CD8-positive, alpha-beta memory T cell (primary cell): ENCODE data around the gene CYP3A5. TPM values are rescaled to one million over a fixed set of nuclear protein-coding genes. Genes with fewer than 3 reads are reported as not detected.

ENCODE experiments used
- CTCF ChIA-PET: fragments of 350-600 bp; sonication (Branson Sonifier 250); formaldehyde crosslinking; loops from one replicate; lab custom pipeline; 2021; ENCODE audit warnings: antibody characterized with exemption; lab: Charles Lee
- POLR2A ChIA-PET: fragments of 350-600 bp; sonication (Branson Sonifier 250); formaldehyde crosslinking; loops from one replicate; lab custom pipeline; 2021; ENCODE audit warnings: antibody characterized with exemption; lab: Charles Lee
- DNase-seq, 5 donors: peaks; one replicate each; pipeline versions ENCODE4 v3.0.0 to v3.0.0-alpha.2; 2020 to 2022; ENCODE audit warnings: mixed read lengths in 1 of 5
- H3K27ac ChIP-seq: one replicate; pipeline ENCODE4 v1.7.0; 2013; ENCODE audit warnings: low read depth, mild to moderate bottlenecking, low read length, moderate library complexity
- H3K27me3 ChIP-seq: 2 replicates; pipeline ENCODE4 v1.7.0; 2013; ENCODE audit warnings: low read length, mild to moderate bottlenecking; ENCODE audit not compliant: insufficient read depth, poor library complexity, severe bottlenecking
- H3K36me3 ChIP-seq: 2 replicates; pipeline ENCODE4 v1.7.0; 2013; ENCODE audit warnings: mild to moderate bottlenecking, low read length, moderate library complexity; ENCODE audit not compliant: insufficient read depth
- H3K4me1 ChIP-seq: 2 replicates; pipeline ENCODE4 v1.7.0; 2013; ENCODE audit warnings: mild to moderate bottlenecking, low read length, moderate library complexity; ENCODE audit not compliant: insufficient read depth
- H3K4me3 ChIP-seq: 2 replicates; pipeline ENCODE4 v1.7.0; 2013; ENCODE audit warnings: mild to moderate bottlenecking, low read length
- H3K9me3 ChIP-seq: 2 replicates; pipeline ENCODE4 v1.7.0; 2013; ENCODE audit warnings: mild to moderate bottlenecking, low read length
- H3K27ac Mint-ChIP-seq, 8 donors: one replicate each; pipeline ENCODE4 v1.8.0; 2020 to 2021; ENCODE audit warnings: mixed read lengths in 8 of 8, mild to moderate bottlenecking in 6 of 8, inconsistent platforms in 3 of 8, moderate library complexity in 3 of 8
- H3K27me3 Mint-ChIP-seq, 2 donors: one replicate each; pipeline ENCODE4 v1.8.0; 2020 to 2021; ENCODE audit warnings: mixed read lengths in 2 of 2, mild to moderate bottlenecking in 1 of 2, moderate library complexity in 1 of 2
- H3K36me3 Mint-ChIP-seq, 3 donors: one replicate each; pipeline ENCODE4 v1.8.0; 2020 to 2021; ENCODE audit warnings: mixed read lengths in 3 of 3, inconsistent platforms in 1 of 3, mild to moderate bottlenecking in 1 of 3
- H3K4me1 Mint-ChIP-seq, 3 donors: one replicate each; pipeline ENCODE4 v1.8.0; 2020 to 2021; ENCODE audit warnings: mixed read lengths in 3 of 3, inconsistent platforms in 1 of 3, mild to moderate bottlenecking in 1 of 3
- H3K4me3 Mint-ChIP-seq, 7 donors: one replicate each; pipeline ENCODE4 v1.8.0; 2020 to 2021; ENCODE audit warnings: mixed read lengths in 7 of 7, mild to moderate bottlenecking in 6 of 7, moderate library complexity in 4 of 7, inconsistent platforms in 2 of 7
- H3K9me3 Mint-ChIP-seq, 5 donors: one replicate each; pipeline ENCODE4 v1.8.0; 2020 to 2022; ENCODE audit warnings: mixed read lengths in 5 of 5, mild to moderate bottlenecking in 3 of 5, moderate library complexity in 2 of 5, inconsistent platforms in 1 of 5
- polyA plus RNA-seq: library from polyadenylated mRNA; unstranded; fragments of 300-500 nt; fragmentation: Illumina TruSeq; gene quantifications from one replicate; pipeline ENCODE4 v1.2.3, GENCODE V29; 2021
- total RNA-seq, 2 experiments: library from RNA; stranded (reverse); gene quantifications; one replicate each; pipeline ENCODE4 v1.2.3, GENCODE V29; 2021

Gene CYP3A5
- total and polyA plus RNA-seq, 3 experiments from 2014 or later, result 0.16 TPM; not detected in 2

GRCh38 chr7:99628471-99629465, 51.0 kb downstream of the CYP3A5 start:
- H3K4me3 ChIP-seq, result no peak overlapping the region
- CTCF ChIA-PET, result no interaction called here
- H3K27ac Mint-ChIP-seq, result peak overlapping the region in 6 of 8 donors; percentile 4 to 74 (median 40)
- no peak overlapping the region for H3K4me3 Mint-ChIP-seq
- no peaks in the 10 kb centered on the region for H3K27me3 ChIP-seq
- POLR2A ChIA-PET, result no interaction called here
- DNase-seq, result no peak
- no peaks in the 10 kb centered on the region for H3K9me3 ChIP-seq
- H3K36me3 ChIP-seq, result peaks cover 34% of the 10 kb centered on the region
- H3K4me1 Mint-ChIP-seq, result peaks cover 36 to 53% (median 44%) of the 10 kb centered on the region in 3 donors
- H3K36me3 Mint-ChIP-seq, result peaks cover 0 to 90% (median 26%) of the 10 kb centered on the region in 3 donors
- H3K27me3 Mint-ChIP-seq, result peaks cover 0 to 4% of the 10 kb centered on the region in 2 donors
- no peaks in the 10 kb centered on the region for H3K9me3 Mint-ChIP-seq
- H3K4me1 ChIP-seq, result peaks cover 23% of the 10 kb centered on the region
- H3K27ac ChIP-seq, result no peak overlapping the region

GRCh38 chr7:99627513-99627912, 52.3 kb downstream of the CYP3A5 start:
- no peaks in the 10 kb centered on the region for H3K9me3 ChIP-seq
- H3K27ac ChIP-seq, result no peak overlapping the region
- Mint-ChIP-seq H3K27ac (peak overlapping the region in 5 of 8 donors; percentile 85 to 97 (median 91)), H3K27me3 (peaks cover 0 to 4% of the 10 kb centered on the region in 2 donors), H3K9me3 (no peaks in the 10 kb centered on the region), H3K36me3 (peaks cover 0 to 91% (median 26%) of the 10 kb centered on the region in 3 donors), H3K4me3 (no peak overlapping the region), H3K4me1 (peaks cover 42 to 61% (median 54%) of the 10 kb centered on the region in 3 donors)
- peaks cover 42% of the 10 kb centered on the region for H3K36me3 ChIP-seq
- H3K4me3 ChIP-seq, result no peak overlapping the region
- CTCF ChIA-PET, result no interaction called here
- H3K4me1 ChIP-seq, result peaks cover 33% of the 10 kb centered on the region
- H3K27me3 ChIP-seq, result no peaks in the 10 kb centered on the region
- POLR2A ChIA-PET, result no interaction called here
- no peak for DNase-seq

- H3K36me3 ChIP-seq, result peaks cover 47% of the 10 kb centered on the region
- H3K4me3 ChIP-seq, result no peak overlapping the region
- peaks cover 37% of the 10 kb centered on the region for H3K4me1 ChIP-seq
- Mint-ChIP-seq H3K4me1 (peaks cover 43 to 62% (median 55%) of the 10 kb centered on the region in 3 donors), H3K9me3 (no peaks in the 10 kb centered on the region), H3K27me3 (peaks cover 0 to 4% of the 10 kb centered on the region in 2 donors), H3K27ac (peak overlapping the region; percentile 6 to 99 (median 90)), H3K36me3 (peaks cover 0 to 91% (median 28%) of the 10 kb centered on the region in 3 donors), H3K4me3 (no peak overlapping the region)
- DNase-seq, result no peak
- no peaks in the 10 kb centered on the region for H3K9me3 ChIP-seq
- H3K27me3 ChIP-seq, result no peaks in the 10 kb centered on the region
- H3K27ac ChIP-seq, result no peak overlapping the region
- ChIA-PET POLR2A (no interaction called here), CTCF (no interaction called here)
Observed at GRCh38 chr7:99626661-99627060, 53.1 kb downstream of the CYP3A5 start.

GRCh38 chr7:99625961-99626360, 53.8 kb downstream of the CYP3A5 start:
- Mint-ChIP-seq H3K9me3 (no peaks in the 10 kb centered on the region), H3K27ac (peak overlapping the region; percentile 6 to 99 (median 90)), H3K36me3 (peaks cover 0 to 91% (median 26%) of the 10 kb centered on the region in 3 donors), H3K4me3 (peak overlapping the region in 1 of 7 donors; percentile 76), H3K4me1 (peaks cover 41 to 55% (median 48%) of the 10 kb centered on the region in 3 donors), H3K27me3 (peaks cover 0 to 4% of the 10 kb centered on the region in 2 donors)
- H3K9me3 ChIP-seq, result no peaks in the 10 kb centered on the region
- POLR2A ChIA-PET, result no interaction called here
- CTCF ChIA-PET, result no interaction called here
- H3K27ac ChIP-seq, result no peak overlapping the region
- DNase-seq, result no peak
- H3K4me1 ChIP-seq, result peaks cover 37% of the 10 kb centered on the region
- peaks cover 52% of the 10 kb centered on the region for H3K36me3 ChIP-seq
- no peak overlapping the region for H3K4me3 ChIP-seq
- no peaks in the 10 kb centered on the region for H3K27me3 ChIP-seq

GRCh38 chr7:99625321-99625720, 54.5 kb downstream of the CYP3A5 start:
- Histone ChIP-seq H3K4me1 (peaks cover 37% of the 10 kb centered on the region), H3K9me3 (no peaks in the 10 kb centered on the region), H3K4me3 (no peak overlapping the region), H3K36me3 (peaks cover 48% of the 10 kb centered on the region), H3K27ac (no peak overlapping the region), H3K27me3 (no peaks in the 10 kb centered on the region)
- peaks cover 0 to 91% (median 22%) of the 10 kb centered on the region in 3 donors for H3K36me3 Mint-ChIP-seq
- no peak for DNase-seq
- ChIA-PET POLR2A (no interaction called here), CTCF (no interaction called here)
- no peaks in the 10 kb centered on the region for H3K9me3 Mint-ChIP-seq
- peaks cover 39 to 52% (median 42%) of the 10 kb centered on the region in 3 donors for H3K4me1 Mint-ChIP-seq
- peak overlapping the region in 6 of 7 donors; percentile 76 to 92 (median 90) for H3K4me3 Mint-ChIP-seq
- H3K27me3 Mint-ChIP-seq, result peaks cover 0 to 4% of the 10 kb centered on the region in 2 donors
- H3K27ac Mint-ChIP-seq, result peak overlapping the region; percentile 80 to 99 (median 98)

GRCh38 chr7:99624484-99624883, 55.3 kb downstream of the CYP3A5 start:
- Mint-ChIP-seq H3K9me3 (no peaks in the 10 kb centered on the region), H3K27ac (peak overlapping the region; percentile 91 to 99 (median 98)), H3K36me3 (peaks cover 0 to 91% (median 22%) of the 10 kb centered on the region in 3 donors), H3K4me1 (peaks cover 39 to 55% (median 43%) of the 10 kb centered on the region in 3 donors), H3K4me3 (peak overlapping the region; percentile 84 to 92 (median 90)), H3K27me3 (peaks cover 0 to 4% of the 10 kb centered on the region in 2 donors)
- H3K4me3 ChIP-seq, result peak overlapping the region; percentile 46
- H3K27me3 ChIP-seq, result no peaks in the 10 kb centered on the region
- ChIA-PET CTCF (interaction anchor here (0.8 to 1.4 kb wide), 5 partner anchors 9 to 66 kb away, joined by 3 to 4 read pairs (median 3); partner anchors contain the start of gene ZNF655), POLR2A (interaction anchor here (0.9 to 1.4 kb wide), 7 partner anchors 44 to 299 kb away, joined by 3 to 13 read pairs (median 4); partner anchors contain the start of genes ARPC1A, BUD31, PDAP1 and ZKSCAN5)
- H3K4me1 ChIP-seq, result peaks cover 37% of the 10 kb centered on the region
- H3K27ac ChIP-seq, result peak overlapping the region; percentile 32
- H3K9me3 ChIP-seq, result no peaks in the 10 kb centered on the region
- peaks cover 53% of the 10 kb centered on the region for H3K36me3 ChIP-seq
- DNase-seq, result peak; percentile 67 to 92 (median 87)

- H3K36me3 ChIP-seq, result peaks cover 59% of the 10 kb centered on the region
- Mint-ChIP-seq H3K9me3 (no peaks in the 10 kb centered on the region), H3K4me1 (peaks cover 44 to 61% (median 50%) of the 10 kb centered on the region in 3 donors), H3K27ac (peak overlapping the region; percentile 91 to 99 (median 98)), H3K4me3 (peak overlapping the region; percentile 84 to 92 (median 90)), H3K27me3 (peaks cover 0 to 4% of the 10 kb centered on the region in 2 donors), H3K36me3 (peaks cover 0 to 91% (median 28%) of the 10 kb centered on the region in 3 donors)
- H3K9me3 ChIP-seq, result no peaks in the 10 kb centered on the region
- peak overlapping the region; percentile 32 for H3K27ac ChIP-seq
- peak overlapping the region; percentile 46 for H3K4me3 ChIP-seq
- DNase-seq, result peak in 2 of 5 donors; percentile 32 to 58
- H3K4me1 ChIP-seq, result peaks cover 38% of the 10 kb centered on the region
- ChIA-PET POLR2A (interaction anchor here (0.6 to 1.4 kb wide), 9 partner anchors 43 to 524 kb away, joined by 3 to 13 read pairs (median 4); partner anchors contain the start of genes ARPC1A, BUD31, PDAP1 and ZKSCAN5), CTCF (interaction anchor here (0.8 to 1.4 kb wide), 5 partner anchors 9 to 66 kb away, joined by 3 to 4 read pairs (median 3); partner anchors contain the start of gene ZNF655)
- H3K27me3 ChIP-seq, result no peaks in the 10 kb centered on the region
Observed at GRCh38 chr7:99623702-99624447, 55.9 kb downstream of the CYP3A5 start.
